K562 (cell line): ENCODE measurements around the gene SCYL1. TPM values are rescaled to one million over a fixed set of nuclear protein-coding genes. Genes with fewer than 3 reads are reported as not detected.
A peak's percentile ranks its signal among the peaks of the same experiment; 100 is the strongest.

Experiments used
- ATAC-seq: fragments of 200-7000 bp; cut with Tn5 transposase; 3 replicates; pipeline ENCODE4 v1.9.1; 2020; ENCODE audit warnings: moderate library complexity
- BruUV-seq: library from RNA; stranded (reverse); fragments of 400-500 nt; replicated peaks from 2 replicates; lab custom pipeline; 2021; lab: Mats Ljungman, UMichigan
- CTCF ChIA-PET: fragments of 300-600 bp; formaldehyde crosslinking; extraction: SDS; loops from one replicate; lab custom pipeline; 2021; ENCODE audit warnings: low intra/inter-chr PET ratio; lab: Yijun Ruan, JAX
- POLR2A ChIA-PET: fragments of 300-600, 350-650 bp; sonication (Branson Sonifier 250); formaldehyde crosslinking; extraction: SDS; loops from one replicate; lab custom pipeline; 2021; ENCODE audit warnings: antibody characterized with exemption, inconsistent platforms; lab: Yijun Ruan, JAX
- DNase-seq, 4 experiments: peaks; one replicate each; pipeline versions ENCODE4 v3.0.0 to v3.0.0-alpha.2; 2011 to 2018; ENCODE audit warnings: low spot score in 3 of 4, mixed read lengths in 3 of 4; ENCODE audit errors: extremely low read depth in 1 of 4
- FAIRE-seq: peaks from 2 replicates; lab custom pipeline; 2011; peaks lifted over from hg19 to GRCh38; lab: Jason Lieb, UNC
- H2AFZ ChIP-seq: 2 replicates; pipeline ENCODE4 v1.6.0; 2011; ENCODE audit warnings: low read depth, low read length, control low read depth, inconsistent platforms
- H3K27ac ChIP-seq: fragments of 200-600 bp; 3 replicates; pipeline ENCODE4 v1.8.0; 2011; ENCODE audit warnings: low read depth, mild to moderate bottlenecking, control low read depth, inconsistent platforms, low read length, moderate library complexity, mixed read lengths; ENCODE audit errors: extremely low read depth
- H3K27me3 ChIP-seq, 2 experiments: fragments of 300-600 bp in 1 of 2; 2 replicates in 1 of 2; 3 replicates in 1 of 2; pipeline versions ENCODE4 v1.6.0 to v1.8.0; 2011; ENCODE audit warnings: inconsistent platforms in 2 of 2, low read length in 2 of 2, mild to moderate bottlenecking in 1 of 2, mixed read lengths in 1 of 2, moderate library complexity in 1 of 2; ENCODE audit not compliant: control insufficient read depth in 2 of 2, insufficient read depth in 2 of 2
- H3K36me3 ChIP-seq: fragments of 300-600 bp; 3 replicates; pipeline ENCODE4 v1.8.0; 2011; ENCODE audit warnings: mild to moderate bottlenecking, low read length, inconsistent platforms; ENCODE audit not compliant: control insufficient read depth, insufficient read depth
- H3K4me1 ChIP-seq, 2 experiments: fragments of 200-600 bp in 1 of 2; replicated peaks in 1 of 2; 2 replicates in 1 of 2; 3 replicates in 1 of 2; pipeline versions ENCODE4 v1.5.1 to v1.8.0; 2011; ENCODE audit warnings: inconsistent platforms in 2 of 2, low read length in 2 of 2, mild to moderate bottlenecking in 1 of 2, mixed read lengths in 1 of 2, moderate library complexity in 1 of 2; ENCODE audit not compliant: control insufficient read depth in 2 of 2, insufficient read depth in 2 of 2
- H3K4me2 ChIP-seq: 2 replicates; pipeline ENCODE4 v1.6.1; 2011; ENCODE audit warnings: low read length, control low read depth, inconsistent platforms, mixed read lengths; ENCODE audit not compliant: insufficient read depth
- H3K4me3 ChIP-seq: fragments of 200-600 bp; sonication (generic), shearing (Covaris generic); 2 replicates; pipeline ENCODE4 v1.5.1; 2016; ENCODE audit warnings: control low read depth, inconsistent platforms
- H3K79me2 ChIP-seq: fragments of 200-600 bp; 3 replicates; pipeline ENCODE4 v1.8.0; 2011; ENCODE audit warnings: low read length, inconsistent platforms; ENCODE audit not compliant: control insufficient read depth, insufficient read depth
- H3K9ac ChIP-seq, 2 experiments: 2 replicates each; pipeline versions ENCODE4 v1.6.0 to v1.6.1; 2011; ENCODE audit warnings: low read depth in 2 of 2, low read length in 2 of 2, control low read depth in 1 of 2, inconsistent platforms in 1 of 2, mild to moderate bottlenecking in 1 of 2, mixed read lengths in 1 of 2; ENCODE audit not compliant: insufficient read depth in 1 of 2
- H3K9me1 ChIP-seq: one replicate; pipeline ENCODE4 v1.6.0; 2011; ENCODE audit warnings: inconsistent platforms, mild to moderate bottlenecking, low read length, moderate library complexity; ENCODE audit not compliant: control insufficient read depth, insufficient read depth
- H3K9me3 ChIP-seq: replicated peaks from 2 replicates; pipeline ENCODE4 v1.5.1; 2011; ENCODE audit warnings: low read depth, low read length, inconsistent platforms; ENCODE audit not compliant: control insufficient read depth, insufficient read depth
- H4K20me1 ChIP-seq: replicated peaks from 2 replicates; pipeline ENCODE4 v1.6.1; 2011; ENCODE audit warnings: low read length, inconsistent platforms, mixed read lengths; ENCODE audit not compliant: control insufficient read depth, insufficient read depth
- EP400 ChIP-seq: fragments of 450-650 bp; IDR thresholded peaks from 2 replicates; pipeline ENCODE4 v1.6.1; 2017; ENCODE audit warnings: antibody characterized with exemption, mild to moderate bottlenecking, moderate library complexity
- HNRNPL ChIP-seq: fragments of 200-400 bp; formaldehyde crosslinking; IDR thresholded peaks from 2 replicates; pipeline ENCODE4 v1.6.1; 2017; ENCODE audit warnings: low read depth, mild to moderate bottlenecking, low read length
- KLF13 ChIP-seq: fragments of 450-650 bp; IDR thresholded peaks from 2 replicates; pipeline ENCODE4 v1.6.1; 2016; ENCODE audit warnings: missing genetic modification characterization, low read depth, mild to moderate bottlenecking, missing compliant biosample characterization, moderate library complexity, borderline replicate concordance
- MED1 ChIP-seq: sonication (generic); formaldehyde crosslinking; IDR thresholded peaks from 2 replicates; pipeline ENCODE4 v1.8.1; 2023; ENCODE audit warnings: missing genetic modification reagents, borderline replicate concordance
- NFYB ChIP-seq: IDR thresholded peaks from 2 replicates; pipeline ENCODE4 v1.6.1; 2011; ENCODE audit warnings: mild to moderate bottlenecking, moderate library complexity; ENCODE audit not compliant: insufficient read length; ENCODE audit errors: extremely low read depth
- PBX2 ChIP-seq, 2 experiments: IDR thresholded peaks in 1 of 2; conservative IDR thresholded peaks in 1 of 2; 2 replicates each; pipeline ENCODE4 v1.6.1; 2016; ENCODE audit warnings: low read depth in 2 of 2, mild to moderate bottlenecking in 1 of 2, missing compliant biosample characterization in 1 of 2, missing genetic modification characterization in 1 of 2, moderate library complexity in 1 of 2
- PHB ChIP-seq: fragments of 250-450 bp; sonication (Bioruptor Pico); IDR thresholded peaks from 2 replicates; pipeline ENCODE4 v1.5.0; 2021
- PHF8 ChIP-seq: fragments of 200-600 bp; sonication (generic); IDR thresholded peaks from 2 replicates; pipeline ENCODE4 v1.6.1; 2012; ENCODE audit warnings: mixed run types, mild to moderate bottlenecking, inconsistent platforms, low read length, moderate library complexity, borderline replicate concordance
- RBM34 ChIP-seq: fragments of 200-400 bp; formaldehyde crosslinking; IDR thresholded peaks from 2 replicates; pipeline ENCODE4 v1.6.1; 2018; ENCODE audit warnings: low read length, borderline replicate concordance; ENCODE audit not compliant: insufficient read depth
- SETDB1 ChIP-seq: IDR thresholded peaks from one replicate; pipeline ENCODE4 v1.6.1; 2012; ENCODE audit warnings: low read length, control low read depth, inconsistent platforms
- SP2 ChIP-seq: IDR thresholded peaks from 2 replicates; pipeline ENCODE4 v1.6.1; 2011; ENCODE audit warnings: mild to moderate bottlenecking, low read depth, low read length, moderate library complexity; ENCODE audit not compliant: poor library complexity, severe bottlenecking; ENCODE audit errors: extremely low read depth
- ZNF12 ChIP-seq: sonication (generic); formaldehyde crosslinking; IDR thresholded peaks from 2 replicates; pipeline ENCODE4 v1.4.0; 2020; ENCODE audit warnings: mild to moderate bottlenecking, missing genetic modification reagents
- ZNF124 ChIP-seq: sonication (generic); formaldehyde crosslinking; IDR thresholded peaks from 2 replicates; pipeline ENCODE4 v1.8.1; 2022; ENCODE audit warnings: missing genetic modification reagents
- ZNF140 ChIP-seq: fragments of 250-450 bp; sonication (Bioruptor Pico); IDR thresholded peaks from 2 replicates; pipeline ENCODE4 v1.8.0; 2021; ENCODE audit warnings: moderate library complexity, mild to moderate bottlenecking, inconsistent platforms
- ZNF239 ChIP-seq: fragments of 250-450 bp; sonication (Bioruptor Pico); IDR thresholded peaks from 2 replicates; pipeline ENCODE4 v1.4.0; 2020; ENCODE audit warnings: mild to moderate bottlenecking
- ZNF583 ChIP-seq: fragments of 250-450 bp; sonication (Bioruptor Pico); IDR thresholded peaks from 2 replicates; pipeline ENCODE4 v1.4.0; 2020
- WGBS: fragments of 100-300 bp; shearing (Covaris generic); methylation state at CpG from one replicate; pipeline ENCODE4 v1.1.6; 2016; ENCODE audit warnings: low coverage, mixed read lengths; ENCODE audit not compliant: insufficient coverage; ENCODE audit errors: missing lambda C conversion rate; 5-methylcytosine and 5-hydroxymethylcytosine counted together
- in situ Hi-C: fragments of 300-500 bp; cut with MboI; formaldehyde crosslinking; loops from 4 replicates; pipeline ENCODE4 v1.15.0; 2018; ENCODE audit warnings: inconsistent platforms, mixed read lengths
- intact Hi-C: fragments of 100-400 bp; cut with micrococcal nuclease; formaldehyde crosslinking; loops from 2 replicates; pipeline ENCODE4 v1.14.2; 2022
- polyA plus RNA-seq, 8 experiments: library from polyadenylated mRNA; depleted of rRNA in 4 of 8; stranded (reverse) in 5 of 8; unstranded in 3 of 8; fragments of >200 nt; fragmentation: Nextera tagmentation in 2 of 8; fragmentation: Illumina TruSeq in 1 of 8; extraction: Ambion mirVana in 2 of 8; extraction: Trizol in 1 of 8; gene quantifications; 2 replicates each; pipeline versions ENCODE4 v1.2.1 to v1.2.3, GENCODE V29; 2011 to 2014; ENCODE audit warnings: inconsistent platforms in 1 of 8, missing spikeins in 1 of 8
- total RNA-seq, 7 experiments: library from RNA; depleted of rRNA in 6 of 7; stranded (reverse); fragments of >200 nt in 6 of 7; fragmentation: Illumina TruSeq in 2 of 7; extraction: Trizol in 2 of 7; gene quantifications; 2 replicates each; pipeline versions ENCODE4 v1.2.1 to v1.2.3, GENCODE V29; 2011 to 2021; ENCODE audit warnings: low replicate concordance in 1 of 7
- TF ChIP-seq, protein P1 (sequence below): IDR thresholded peaks from 2 replicates; pipeline ENCODE4 v1.6.1; 2011; ENCODE audit warnings: borderline replicate concordance, low read depth, mild to moderate bottlenecking, moderate library complexity, low read length; ENCODE audit not compliant: insufficient read depth, poor library complexity, severe bottlenecking

SCYL1 gene
- total and polyA plus RNA-seq, 9 of the 15 experiments (the other 6 are each of a cell fraction or from before 2014, with no cell fraction given) = 1.9 to 145 (median 57.6) TPM

DNA sequence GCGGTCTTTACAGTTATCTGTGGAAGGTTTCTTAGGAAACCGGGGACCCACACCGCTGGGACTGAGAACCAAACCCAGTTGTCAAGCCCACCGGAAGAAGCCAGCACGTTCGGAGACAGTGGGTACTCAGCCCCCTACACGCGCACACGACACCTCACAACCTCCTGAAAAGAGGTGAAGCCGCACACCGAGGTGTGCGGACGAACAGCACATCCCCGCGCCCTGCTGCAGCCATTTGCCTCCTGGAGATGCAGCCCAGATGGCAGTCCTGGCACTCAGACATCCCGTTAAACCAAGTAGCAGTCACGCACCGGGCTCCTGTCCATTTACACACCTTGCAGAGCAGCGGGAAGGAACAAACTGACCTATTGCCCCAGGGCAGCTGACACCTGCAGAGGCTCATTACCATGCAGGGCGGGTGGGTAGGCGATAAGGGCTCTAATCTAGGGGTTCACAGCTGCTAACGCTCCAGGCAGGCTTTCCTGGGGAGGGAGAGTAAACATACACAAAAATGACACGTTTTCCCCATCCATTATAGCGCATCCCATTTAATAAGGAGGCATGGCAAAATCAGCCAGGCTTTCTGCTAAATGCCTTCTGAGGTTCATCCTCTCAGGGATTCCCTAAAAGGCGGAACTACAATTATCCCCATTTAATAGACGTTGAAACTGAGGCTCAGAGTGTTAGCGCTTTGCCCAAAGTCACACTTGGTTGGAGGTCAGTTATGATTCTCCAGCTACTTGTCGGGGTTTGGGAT lies 50.1 kb downstream of the SCYL1 start:
- Histone ChIP-seq H3K79me2 (peaks cover 68% of the 10 kb centered on the region), H2AFZ (peak overlapping the region; percentile 65), H3K27ac (peak overlapping the region; percentile 89), H3K4me1 (peaks cover 57 to 91% of the 10 kb centered on the region in 2 experiments), H3K9ac (peak overlapping the region; percentile 66 to 85), H3K36me3 (peaks cover 39% of the 10 kb centered on the region), H3K9me3 (no peaks in the 10 kb centered on the region), H4K20me1 (peaks cover 6% of the 10 kb centered on the region), H3K4me3 (peak overlapping the region; percentile 88), H3K27me3 (no peaks in the 10 kb centered on the region; a peak in 1 of 5 replicates), H3K9me1 (peaks cover 5% of the 10 kb centered on the region), H3K4me2 (peak overlapping the region; percentile 96)
- POLR2A ChIA-PET = interaction anchor here (0.7 to 1.8 kb wide), 10 partner anchors 9 to 275 kb away, joined by 3 to 14 read pairs (median 3); partner anchors contain the start of gene MALAT1
- in situ Hi-C loops = no loop called here
- CTCF ChIA-PET = interaction anchor here (0.5 to 6.5 kb wide), 2 partner anchors 34 to 299 kb away, joined by 3 to 63 read pairs; no protein-coding TSS in a partner anchor
- peak; percentile 98 for FAIRE-seq
- no TSS peak for BruUV-seq
- intact Hi-C loops = loop anchor here (1.0 to 5.0 kb wide), 5 partner anchors 13 to 103 kb away; partner anchors contain the start of genes MAP3K11, SCYL1 and SIPA1
- peak in 2 of 4 experiments; percentile 88 to 92 for DNase-seq
- 2% methylated on average over 25 of the region's 28 CpGs for WGBS
- ATAC-seq = peak; percentile 13
- TF ChIP-seq ZNF140 (no peak), HNRNPL (no peak), PBX2 (CRISPR knock-in tag; IDR thresholded peaks at IDR 0.05; ENCODE audit: low read depth) (no peak), PBX2 (tag; conservative IDR thresholded peaks at IDR 0.05; ENCODE audit: low read depth) (no peak), MED1 (no peak), ZNF12 (CRISPR knock-in tag) (no peak), SETDB1 (no peak), ZNF124 (CRISPR knock-in tag) (no peak), ZNF583 (CRISPR knock-in tag) (no peak), EP400 (peak; percentile 57), SP2 (no peak), RBM34 (no peak), ZNF239 (CRISPR knock-in tag) (no peak), KLF13 (tag) (no peak), NFYB (no peak), PHB (CRISPR knock-in tag) (no peak), PHF8 (no peak)
- TF ChIP-seq, protein P1, sequence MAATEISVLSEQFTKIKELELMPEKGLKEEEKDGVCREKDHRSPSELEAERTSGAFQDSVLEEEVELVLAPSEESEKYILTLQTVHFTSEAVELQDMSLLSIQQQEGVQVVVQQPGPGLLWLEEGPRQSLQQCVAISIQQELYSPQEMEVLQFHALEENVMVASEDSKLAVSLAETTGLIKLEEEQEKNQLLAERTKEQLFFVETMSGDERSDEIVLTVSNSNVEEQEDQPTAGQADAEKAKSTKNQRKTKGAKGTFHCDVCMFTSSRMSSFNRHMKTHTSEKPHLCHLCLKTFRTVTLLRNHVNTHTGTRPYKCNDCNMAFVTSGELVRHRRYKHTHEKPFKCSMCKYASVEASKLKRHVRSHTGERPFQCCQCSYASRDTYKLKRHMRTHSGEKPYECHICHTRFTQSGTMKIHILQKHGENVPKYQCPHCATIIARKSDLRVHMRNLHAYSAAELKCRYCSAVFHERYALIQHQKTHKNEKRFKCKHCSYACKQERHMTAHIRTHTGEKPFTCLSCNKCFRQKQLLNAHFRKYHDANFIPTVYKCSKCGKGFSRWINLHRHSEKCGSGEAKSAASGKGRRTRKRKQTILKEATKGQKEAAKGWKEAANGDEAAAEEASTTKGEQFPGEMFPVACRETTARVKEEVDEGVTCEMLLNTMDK = no peak
